DOHH2 (cell line): ENCODE data around the gene SHISA5.

Source experiments
- EZH2phosphoT487 ChIP-seq: fragments of 200-600 bp; sonication (generic); IDR thresholded peaks from 2 replicates; pipeline ENCODE4 v1.6.1; 2017; ENCODE audit warnings: borderline replicate concordance, mild to moderate bottlenecking, antibody characterized with exemption, low read length, moderate library complexity, mixed read lengths
- TF ChIP-seq, protein P1 (sequence below): fragments of 200-600 bp; sonication (generic); IDR thresholded peaks from one replicate; pipeline ENCODE4 v1.5.1; 2014; ENCODE audit warnings: antibody characterized with exemption, mild to moderate bottlenecking, low read depth, low read length; ENCODE audit not compliant: poor library complexity, severe bottlenecking

- TF ChIP-seq, protein P1, sequence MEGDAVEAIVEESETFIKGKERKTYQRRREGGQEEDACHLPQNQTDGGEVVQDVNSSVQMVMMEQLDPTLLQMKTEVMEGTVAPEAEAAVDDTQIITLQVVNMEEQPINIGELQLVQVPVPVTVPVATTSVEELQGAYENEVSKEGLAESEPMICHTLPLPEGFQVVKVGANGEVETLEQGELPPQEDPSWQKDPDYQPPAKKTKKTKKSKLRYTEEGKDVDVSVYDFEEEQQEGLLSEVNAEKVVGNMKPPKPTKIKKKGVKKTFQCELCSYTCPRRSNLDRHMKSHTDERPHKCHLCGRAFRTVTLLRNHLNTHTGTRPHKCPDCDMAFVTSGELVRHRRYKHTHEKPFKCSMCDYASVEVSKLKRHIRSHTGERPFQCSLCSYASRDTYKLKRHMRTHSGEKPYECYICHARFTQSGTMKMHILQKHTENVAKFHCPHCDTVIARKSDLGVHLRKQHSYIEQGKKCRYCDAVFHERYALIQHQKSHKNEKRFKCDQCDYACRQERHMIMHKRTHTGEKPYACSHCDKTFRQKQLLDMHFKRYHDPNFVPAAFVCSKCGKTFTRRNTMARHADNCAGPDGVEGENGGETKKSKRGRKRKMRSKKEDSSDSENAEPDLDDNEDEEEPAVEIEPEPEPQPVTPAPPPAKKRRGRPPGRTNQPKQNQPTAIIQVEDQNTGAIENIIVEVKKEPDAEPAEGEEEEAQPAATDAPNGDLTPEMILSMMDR, result no peak
- TF ChIP-seq EZH2phosphoT487, result no peak
Observed at GRCh38 chr3:48532977-48533337, 29.0 kb upstream of the SHISA5 start.
